Caco-2 (cell line): ENCODE measurements around the gene FAM72A. TPM values are rescaled to one million over a fixed set of nuclear protein-coding genes. Genes with fewer than 3 reads are reported as not detected.
A peak's percentile ranks its signal among the peaks of the same experiment; 100 is the strongest.
"Not testable (repeated sequence)": the region's sequence is repeated elsewhere in the genome, so short reads cannot be mapped to it uniquely, and the experiment has no call there.

Source experiments
- BruUV-seq: library from RNA; stranded (reverse); fragments of 400-500 nt; replicated peaks from 2 replicates; lab custom pipeline; 2021; lab: Mats Ljungman, UMichigan
- CTCF ChIA-PET: fragments of 300-600 bp; sonication (Branson Sonifier 250); formaldehyde crosslinking; loops from one replicate; lab custom pipeline; 2022; ENCODE audit warnings: antibody characterized with exemption; lab: Charles Lee
- POLR2A ChIA-PET: fragments of 300-600 bp; sonication (Branson Sonifier 250); formaldehyde crosslinking; loops from one replicate; lab custom pipeline; 2022; ENCODE audit warnings: antibody characterized with exemption; lab: Charles Lee
- DNase-seq, 2 experiments: peaks; one replicate each; pipeline versions ENCODE4 v3.0.0 to v3.0.0-alpha.2; 2020 to 2022
- H3K27me3 ChIP-seq: replicated peaks from 2 replicates; pipeline ENCODE4 v1.6.0; 2011; ENCODE audit warnings: low read length; ENCODE audit not compliant: control insufficient read depth, insufficient read depth
- H3K36me3 ChIP-seq: 2 replicates; pipeline ENCODE4 v1.5.1; 2011; ENCODE audit warnings: low read length; ENCODE audit not compliant: control insufficient read depth, insufficient read depth
- H3K4me1 ChIP-seq: fragments of 250-450 bp; sonication (Bioruptor Pico); 2 replicates; pipeline ENCODE4 v1.5.1; 2020; ENCODE audit warnings: mild to moderate bottlenecking
- H3K4me3 ChIP-seq: 2 replicates; pipeline ENCODE4 v1.5.1; 2011; ENCODE audit warnings: low read depth, mild to moderate bottlenecking, control low read depth, low read length
- H3K9me3 ChIP-seq: fragments of 250-450 bp; sonication (Bioruptor Pico); 2 replicates; pipeline ENCODE4 v1.5.1; 2020; ENCODE audit warnings: mild to moderate bottlenecking, moderate library complexity
- H3K27ac Mint-ChIP-seq: one replicate; pipeline ENCODE4 v1.8.0; 2022; ENCODE audit warnings: mixed read lengths; ENCODE audit not compliant: unreplicated experiment
- H3K27me3 Mint-ChIP-seq: one replicate; pipeline ENCODE4 v1.8.0; 2022; ENCODE audit warnings: mixed read lengths; ENCODE audit not compliant: insufficient read depth, unreplicated experiment
- H3K36me3 Mint-ChIP-seq: one replicate; pipeline ENCODE4 v1.8.0; 2022; ENCODE audit warnings: mild to moderate bottlenecking, mixed read lengths; ENCODE audit not compliant: insufficient read depth, unreplicated experiment
- H3K4me1 Mint-ChIP-seq: one replicate; pipeline ENCODE4 v1.8.0; 2022; ENCODE audit warnings: low read depth, mixed read lengths; ENCODE audit not compliant: unreplicated experiment
- H3K4me3 Mint-ChIP-seq: one replicate; pipeline ENCODE4 v1.8.0; 2022; ENCODE audit warnings: mild to moderate bottlenecking, moderate library complexity, mixed read lengths; ENCODE audit not compliant: unreplicated experiment
- H3K9me3 Mint-ChIP-seq: one replicate; pipeline ENCODE4 v1.8.0; 2022; ENCODE audit warnings: mixed read lengths; ENCODE audit not compliant: unreplicated experiment
- intact Hi-C: fragments of 100-400 bp; cut with micrococcal nuclease; formaldehyde crosslinking; loops from one replicate; pipeline ENCODE4 v1.10.0; 2022; ENCODE audit not compliant: unreplicated experiment
- total RNA-seq: library from RNA; stranded (reverse); gene quantifications from 2 replicates; pipeline ENCODE4 v1.2.3, GENCODE V29; 2022

The FAM72A gene
- total RNA-seq, 1 experiment from 2014 or later, result 12.3 TPM

DNA sequence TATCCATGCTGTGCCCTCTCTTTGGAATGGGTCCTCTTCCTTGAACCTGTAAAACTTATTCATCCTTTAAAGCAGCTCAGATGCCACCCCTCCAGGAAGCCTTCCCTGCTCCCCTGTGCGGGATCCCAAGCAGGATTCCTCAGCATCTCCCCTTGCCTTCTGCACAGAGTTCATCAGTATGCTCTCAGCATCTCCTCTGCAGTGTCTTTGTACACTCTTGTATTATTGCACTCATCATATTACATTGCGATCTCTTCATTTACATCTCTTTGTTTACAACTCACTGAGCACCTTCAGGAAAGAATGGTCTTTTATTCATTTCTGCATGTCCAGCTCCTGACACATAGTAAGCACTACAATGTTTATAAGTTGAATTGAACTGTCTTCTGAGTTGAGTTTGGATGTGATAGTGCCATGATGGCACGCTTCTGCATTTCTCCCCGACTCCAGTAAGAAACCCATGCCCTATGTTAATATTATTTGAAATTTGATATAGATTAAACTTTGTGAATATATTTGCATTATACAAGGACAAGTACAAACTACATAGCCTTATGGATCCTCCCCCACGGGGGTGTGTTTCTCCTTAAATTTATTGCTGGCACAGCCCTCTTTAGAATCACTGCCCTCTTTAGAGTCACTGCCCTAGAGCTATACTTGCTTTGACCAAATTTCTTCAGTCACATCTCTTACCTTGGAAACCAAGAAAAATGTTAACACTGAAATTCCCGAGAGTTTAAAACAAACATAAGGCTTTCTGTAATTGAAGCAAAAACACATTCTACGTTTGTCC lies 13.2 kb upstream of the FAM72A start:
- H3K4me3 Mint-ChIP-seq, H3K9me3 Mint-ChIP-seq, DNase-seq, H3K4me3 ChIP-seq, H3K27me3 Mint-ChIP-seq, POLR2A ChIA-PET, CTCF ChIA-PET, H3K4me1 Mint-ChIP-seq, H3K27me3 ChIP-seq, H3K27ac Mint-ChIP-seq, intact Hi-C loops, BruUV-seq, H3K4me1 ChIP-seq, H3K36me3 ChIP-seq, H3K9me3 ChIP-seq, H3K36me3 Mint-ChIP-seq: not testable (repeated sequence)

DNA sequence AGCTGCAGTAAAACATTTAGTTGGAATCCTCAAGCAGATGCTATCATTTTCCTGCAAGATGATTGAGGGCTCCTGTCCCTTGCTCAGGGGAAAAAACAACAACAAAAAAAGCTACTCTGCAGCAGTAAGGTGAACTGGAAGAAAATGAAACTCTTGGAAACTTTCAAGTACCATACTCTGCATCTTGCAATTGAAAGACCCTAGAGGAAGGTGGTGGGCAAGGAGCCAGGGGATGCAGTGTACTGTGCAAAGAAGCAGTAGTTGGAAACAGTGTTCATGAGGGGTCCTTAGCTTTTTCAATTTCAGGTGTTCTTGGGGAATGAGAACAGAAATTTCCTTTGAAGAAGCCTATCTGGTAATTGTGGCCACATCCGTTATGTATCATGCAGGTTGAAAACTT lies 8.2 kb upstream of the FAM72A start:
- intact Hi-C loops, H3K9me3 ChIP-seq, H3K27me3 Mint-ChIP-seq, H3K36me3 Mint-ChIP-seq, H3K9me3 Mint-ChIP-seq, H3K4me3 ChIP-seq, H3K4me1 Mint-ChIP-seq, H3K36me3 ChIP-seq, H3K4me1 ChIP-seq, H3K4me3 Mint-ChIP-seq, H3K27me3 ChIP-seq, POLR2A ChIA-PET, CTCF ChIA-PET, H3K27ac Mint-ChIP-seq, DNase-seq, BruUV-seq: not testable (repeated sequence)

DNA sequence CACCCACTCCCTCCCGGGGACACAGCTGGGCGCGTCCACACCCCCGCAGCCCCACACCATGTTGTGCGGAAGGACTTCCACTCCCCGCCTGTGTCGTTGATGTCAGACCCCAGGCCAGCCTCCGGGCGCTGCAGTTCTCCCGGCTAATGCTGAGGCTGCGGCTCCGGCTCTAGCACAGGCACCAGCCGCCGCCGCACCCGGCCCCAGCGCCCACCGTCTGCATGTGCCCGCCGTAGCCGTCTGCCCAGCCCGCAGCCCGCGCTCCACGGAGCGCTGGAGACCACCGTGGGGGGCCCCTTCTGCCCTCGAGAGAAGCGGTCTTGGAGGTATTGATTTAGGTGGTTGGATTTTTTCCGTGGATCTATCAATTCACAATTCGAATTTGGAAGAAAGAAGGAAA lies 2.9 kb upstream of the FAM72A start:
- H3K27ac Mint-ChIP-seq, H3K27me3 Mint-ChIP-seq, H3K36me3 Mint-ChIP-seq, H3K4me1 ChIP-seq, H3K36me3 ChIP-seq, H3K9me3 Mint-ChIP-seq, POLR2A ChIA-PET, intact Hi-C loops, CTCF ChIA-PET, H3K27me3 ChIP-seq, H3K4me1 Mint-ChIP-seq, BruUV-seq, H3K9me3 ChIP-seq: not testable (repeated sequence)
- peak in 1 of 2 experiments; percentile 9 for DNase-seq
- peak overlapping the region; percentile 19; the same call in 1 of the 2 replicates for H3K4me3 ChIP-seq
- peak overlapping the region; percentile 53 for H3K4me3 Mint-ChIP-seq

DNA sequence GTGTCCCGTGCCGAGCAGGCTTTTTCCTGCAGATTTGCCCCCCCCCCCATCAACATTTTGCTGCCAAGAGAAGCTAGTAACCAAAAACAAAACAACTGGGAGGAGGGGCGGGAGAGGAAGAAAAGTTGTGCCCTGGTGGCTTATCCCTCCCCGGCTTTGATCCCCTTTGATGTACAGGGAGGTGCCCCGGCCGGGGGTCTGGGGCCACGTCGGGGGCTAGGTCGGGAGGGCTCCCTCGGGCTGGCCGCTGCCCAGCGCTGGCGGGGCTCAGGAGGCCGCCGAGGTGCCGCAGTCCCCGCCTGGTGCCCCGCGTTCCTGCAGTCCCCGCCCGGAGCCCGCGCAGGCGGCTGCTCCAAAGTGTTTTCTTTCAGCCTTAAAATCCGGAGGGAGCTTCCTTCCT lies 2.2 kb upstream of the FAM72A start:
- peak overlapping the region; percentile 62 for H3K4me3 Mint-ChIP-seq
- BruUV-seq, H3K27me3 ChIP-seq, intact Hi-C loops, H3K36me3 Mint-ChIP-seq, H3K4me1 ChIP-seq, H3K9me3 ChIP-seq, H3K4me1 Mint-ChIP-seq, H3K27ac Mint-ChIP-seq, H3K27me3 Mint-ChIP-seq, POLR2A ChIA-PET, H3K9me3 Mint-ChIP-seq, CTCF ChIA-PET, H3K36me3 ChIP-seq: not testable (repeated sequence)
- peak overlapping the region; percentile 35 for H3K4me3 ChIP-seq
- peak in 1 of 2 experiments; percentile 15 for DNase-seq

DNA sequence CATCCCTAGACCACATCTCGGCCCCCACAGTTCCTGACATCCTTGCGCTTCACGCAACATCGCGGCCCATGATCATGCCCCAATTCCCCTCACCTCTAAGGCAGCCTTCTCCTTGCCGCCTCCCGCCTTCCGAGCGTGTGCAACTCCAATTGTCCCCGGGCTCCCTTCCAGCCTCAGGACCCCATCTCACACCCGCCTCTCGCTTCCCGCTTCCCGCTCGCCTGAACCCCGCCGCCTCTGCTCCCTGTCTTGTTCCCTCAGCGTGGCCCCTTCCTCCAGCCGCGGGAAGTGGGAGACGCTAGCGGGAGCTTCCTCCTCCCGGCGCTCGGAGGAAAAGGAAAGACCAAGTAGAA lies 1.5 kb upstream of the FAM72A start:
- H3K4me3 ChIP-seq, result peak overlapping the region; percentile 41
- H3K36me3 ChIP-seq, BruUV-seq, POLR2A ChIA-PET, H3K9me3 ChIP-seq, intact Hi-C loops, H3K4me1 Mint-ChIP-seq, CTCF ChIA-PET, H3K9me3 Mint-ChIP-seq, H3K27ac Mint-ChIP-seq, H3K27me3 ChIP-seq, H3K36me3 Mint-ChIP-seq, H3K27me3 Mint-ChIP-seq, H3K4me1 ChIP-seq: not testable (repeated sequence)
- H3K4me3 Mint-ChIP-seq, result peak overlapping the region; percentile 69
- peak in 1 of 2 experiments; percentile 4 for DNase-seq

DNA sequence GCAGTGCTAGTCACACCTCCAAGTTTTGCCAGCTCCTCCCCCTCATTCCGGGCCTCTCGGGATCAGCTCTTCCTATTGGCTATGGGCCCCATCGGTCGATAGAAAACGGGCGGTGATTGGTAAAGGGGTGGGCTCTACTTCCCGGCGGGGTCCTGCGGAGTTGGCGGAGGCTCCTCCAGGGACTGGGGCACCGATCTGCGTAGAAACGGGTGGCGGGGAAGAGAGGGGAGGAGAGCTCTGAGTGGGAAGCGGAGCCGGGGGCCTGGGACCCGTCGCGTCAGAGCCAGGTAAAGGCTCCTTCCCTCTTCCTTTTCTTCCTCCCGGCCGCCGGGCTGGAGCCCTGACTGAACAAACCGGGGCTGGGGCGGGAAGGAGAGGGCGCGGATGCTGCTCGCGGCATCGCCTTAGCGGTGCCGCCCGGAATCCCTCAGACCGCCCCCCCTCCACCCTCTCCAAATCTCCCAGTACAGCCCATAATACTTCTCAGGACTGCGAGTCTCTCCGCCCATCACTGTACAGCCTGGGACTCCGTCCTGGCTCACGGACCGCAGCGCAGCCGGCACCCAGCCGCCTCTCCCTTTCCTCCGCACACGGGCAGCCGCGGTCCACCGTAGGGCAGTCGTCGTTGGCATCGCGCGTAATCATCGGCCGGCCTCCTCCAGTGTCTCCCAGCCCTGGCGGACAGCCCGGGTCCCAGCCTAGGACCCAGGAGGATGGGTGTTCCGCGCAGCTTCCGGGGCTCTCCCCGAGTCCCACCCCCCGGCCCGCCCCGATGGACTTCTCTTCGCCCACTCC lies 922 bp upstream of the FAM72A start, which contains the start of gene SRGAP2:
Gene SRGAP2 (plus strand): TSS at position 178 of the 795 bp plus-strand sequence. CDS start 2,430 bp downstream, outside the sequence.
- H3K4me1 ChIP-seq, H3K27me3 ChIP-seq, intact Hi-C loops, H3K36me3 Mint-ChIP-seq, CTCF ChIA-PET, H3K36me3 ChIP-seq, H3K4me1 Mint-ChIP-seq, H3K9me3 ChIP-seq, H3K27me3 Mint-ChIP-seq, H3K9me3 Mint-ChIP-seq, POLR2A ChIA-PET, BruUV-seq: not testable (repeated sequence)
- DNase-seq, result peak; percentile 55 to 64
- Mint-ChIP-seq H3K4me3 (peak within 1 kb of the TSS; percentile 69), H3K27ac (peak within 1 kb of the TSS; percentile 73)
- H3K4me3 ChIP-seq, result peak within 1 kb of the TSS; percentile 45
